HuH-7.5 (cell line): ENCODE results near the gene CXCR3.
"Not testable (repeated sequence)": the region's sequence is repeated elsewhere in the genome, so short reads cannot be mapped to it uniquely, and the experiment has no call there.

Experiments used
- DNase-seq: peaks from one replicate; pipeline ENCODE4 v3.0.0; 2011; ENCODE audit warnings: low spot score

Gene CXCR3

DNA sequence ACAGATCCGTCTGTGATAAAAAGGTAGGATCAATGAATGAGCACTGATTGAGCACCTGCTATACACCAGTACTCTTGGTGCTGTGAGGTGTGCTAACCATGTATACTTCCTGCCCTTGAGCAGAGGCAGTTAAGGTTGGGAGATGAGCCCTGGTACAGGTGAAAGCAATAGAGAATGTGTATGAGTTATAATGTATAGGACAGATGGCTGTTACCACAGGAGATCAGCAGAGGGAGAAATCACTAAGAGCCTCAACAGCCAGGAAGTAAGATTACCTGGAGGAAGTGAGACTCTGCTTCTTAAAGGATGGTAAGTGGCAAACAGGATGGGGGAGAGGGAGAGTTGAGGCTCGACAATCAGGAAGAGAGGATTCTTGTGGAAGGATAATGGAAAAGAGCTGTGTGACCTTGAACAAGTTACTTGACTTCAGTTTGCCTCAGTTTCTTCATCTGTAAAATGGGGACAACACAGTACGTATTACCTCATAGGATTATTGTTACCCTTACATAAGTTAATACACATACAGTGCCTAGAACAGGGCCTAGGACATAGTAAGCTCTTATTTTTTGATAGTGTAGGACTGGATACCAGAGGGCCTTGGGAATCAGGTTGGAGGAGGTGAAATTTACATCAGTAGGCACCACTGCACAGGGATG is 9.1 kb downstream of the CXCR3 start:
- DNase-seq: no peak

GRCh38 chrX:71607488-71607887 is 10.8 kb downstream of the CXCR3 start:
- DNase-seq: no peak

DNA sequence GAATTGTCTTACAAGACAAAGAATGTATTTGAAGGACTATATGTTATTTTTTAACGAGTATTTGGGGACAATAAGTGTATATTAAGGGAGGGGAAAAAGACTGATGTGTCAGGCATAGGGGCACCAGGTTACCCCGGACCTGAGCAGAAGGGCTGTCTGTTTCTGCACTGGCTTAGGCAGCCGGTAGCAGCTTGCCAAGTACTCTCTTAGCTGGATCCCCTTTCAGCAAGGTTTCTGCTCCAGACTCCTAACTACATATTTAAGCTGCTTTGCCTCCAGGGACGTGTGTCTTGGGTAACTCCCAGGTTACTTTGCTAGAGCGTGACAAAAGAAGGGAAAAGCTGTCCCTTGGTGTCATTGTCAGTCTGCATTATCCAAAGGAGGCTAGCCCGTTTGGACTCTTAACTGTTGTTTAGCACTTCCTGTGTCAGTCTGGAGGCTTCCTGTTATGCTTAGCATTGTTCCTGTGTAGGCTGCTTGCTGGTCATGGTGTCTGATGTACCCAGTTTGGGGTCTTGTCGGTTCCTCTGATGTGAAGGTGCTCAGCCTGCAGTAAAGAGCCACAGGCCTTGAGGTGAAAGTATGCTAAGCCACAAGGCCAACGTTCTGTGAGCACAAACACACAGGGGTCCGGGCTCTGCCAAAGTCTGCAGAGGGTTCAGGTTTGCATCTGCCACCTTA is 11.6 kb downstream of the CXCR3 start:
- DNase-seq: no peak

GRCh38 chrX:71604796-71605568 is 13.3 kb downstream of the CXCR3 start:
- DNase-seq: no peak

DNA sequence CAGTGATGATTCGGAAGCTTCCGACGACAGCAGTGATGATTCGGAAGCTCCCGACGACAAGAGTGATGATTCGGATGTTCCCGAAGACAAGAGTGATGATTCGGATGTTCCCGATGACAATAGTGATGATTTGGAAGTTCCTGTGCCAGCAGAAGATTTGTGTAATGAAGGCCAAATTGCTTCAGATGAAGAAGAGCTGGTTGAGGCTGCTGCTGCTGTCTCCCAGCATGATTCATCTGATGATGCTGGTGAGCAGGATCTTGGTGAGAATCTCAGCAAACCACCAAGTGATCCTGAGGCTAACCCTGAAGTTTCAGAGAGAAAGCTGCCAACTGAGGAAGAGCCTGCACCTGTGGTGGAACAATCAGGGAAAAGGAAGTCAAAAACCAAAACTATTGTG is 14.2 kb downstream of the CXCR3 start:
- DNase-seq: no peak

- DNase-seq: no peak
Observed at GRCh38 chrX:71603618-71604017, 14.7 kb downstream of the CXCR3 start.

- no peak for DNase-seq
Observed at GRCh38 chrX:71599965-71600364, 18.3 kb downstream of the CXCR3 start.

DNA sequence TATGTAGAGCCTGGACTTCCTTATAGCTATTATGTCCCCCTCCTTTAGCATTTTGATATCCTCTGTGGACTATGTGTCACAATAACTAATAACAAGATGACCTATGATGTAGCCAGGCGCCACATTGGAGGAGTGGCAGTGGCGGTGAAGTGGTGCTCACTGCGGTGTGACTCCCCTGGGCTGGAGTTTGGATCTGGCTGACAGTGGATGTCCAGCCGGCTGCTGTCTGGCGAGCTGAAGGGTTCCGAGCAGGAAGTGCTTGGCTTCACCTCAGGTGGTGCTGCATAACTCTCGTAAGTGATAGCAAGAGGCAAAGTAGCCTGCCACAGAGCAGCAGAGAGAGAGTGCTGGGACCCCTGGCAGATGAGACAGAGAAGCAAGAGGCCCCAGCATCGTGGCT is 25.1 kb downstream of the CXCR3 start:
- not testable (repeated sequence) for DNase-seq

DNA sequence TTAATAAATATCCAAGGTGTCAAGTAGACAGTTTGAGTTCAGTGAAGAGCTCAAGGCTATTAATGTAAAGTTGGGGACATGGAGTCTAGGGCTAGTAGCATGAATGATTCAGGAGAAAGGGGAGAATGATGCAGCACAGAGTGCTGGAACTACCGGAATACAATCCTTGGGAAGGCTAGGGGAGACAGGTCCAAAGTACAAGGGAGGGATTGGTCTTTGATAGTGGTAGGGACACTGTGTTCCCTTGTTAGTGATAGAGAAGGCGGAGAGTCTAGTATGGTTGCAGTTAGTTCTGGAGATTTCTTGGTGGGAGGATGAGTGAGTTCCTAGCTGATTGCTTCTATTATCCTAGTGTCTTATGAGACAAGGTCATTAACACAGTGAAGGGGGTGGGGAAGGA is 31.4 kb downstream of the CXCR3 start:
- no peak for DNase-seq

- DNase-seq: no peak
Observed at GRCh38 chrX:71581210-71581609, 37.1 kb downstream of the CXCR3 start.

GRCh38 chrX:71579990-71580380 is 38.3 kb downstream of the CXCR3 start:
- no peak for DNase-seq

GRCh38 chrX:71579136-71579989 is 38.9 kb downstream of the CXCR3 start:
- no peak for DNase-seq

DNA sequence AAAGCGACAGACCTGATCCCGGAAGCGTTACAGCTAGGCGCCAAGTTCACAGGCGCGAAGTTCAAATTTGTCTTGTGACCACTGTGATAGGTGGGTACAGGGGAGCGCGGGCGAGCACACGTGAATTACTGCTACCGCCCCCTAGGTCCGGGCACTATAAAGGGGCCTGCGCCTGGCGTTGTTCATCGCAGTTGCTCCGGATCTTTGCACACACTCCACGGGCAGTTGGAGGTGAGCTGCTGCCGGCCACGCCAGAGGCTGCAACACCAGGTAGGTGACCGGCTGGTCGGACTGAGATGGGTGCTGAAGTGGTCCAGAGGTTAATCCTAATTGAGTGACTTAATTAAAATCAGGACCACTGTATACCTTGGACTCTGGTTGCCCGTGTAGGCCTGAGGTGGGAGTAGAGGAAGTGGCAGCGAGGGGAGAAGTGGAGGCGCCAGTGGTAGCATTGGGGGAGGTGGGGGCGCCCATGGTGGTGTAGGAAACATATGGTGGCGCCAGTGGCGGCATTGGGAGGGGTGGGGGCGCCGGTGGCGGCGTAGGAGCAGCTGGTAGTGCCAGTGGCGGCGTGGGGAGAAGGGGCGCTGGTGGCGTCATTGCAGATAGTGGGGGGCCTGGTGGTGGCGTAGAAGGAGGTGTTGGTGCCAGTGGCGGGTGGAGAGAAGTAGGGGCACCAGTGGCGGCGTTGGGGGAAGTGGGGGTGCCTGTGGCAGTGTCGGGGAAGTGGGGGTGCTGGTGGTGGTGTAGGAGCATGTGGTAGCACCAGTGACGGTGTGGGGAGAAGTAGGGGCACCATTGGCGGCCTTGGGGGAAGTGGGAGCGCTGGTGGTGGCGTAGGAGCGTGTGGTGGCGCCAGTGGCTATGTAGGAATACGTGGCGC is 39.8 kb downstream of the CXCR3 start, which contains the start of gene GCNA:
GCNA (plus strand) TSS at position 185 of the 883 bp plus-strand sequence. CDS start 2,385 bp downstream, outside the sequence.
- DNase-seq: no peak

GRCh38 chrX:71577682-71578081 is 40.6 kb downstream of the CXCR3 start:
- DNase-seq: no peak

- no peak for DNase-seq
Observed at GRCh38 chrX:71573590-71573989, 44.7 kb downstream of the CXCR3 start.

GRCh38 chrX:71571390-71571789 is 46.9 kb downstream of the CXCR3 start:
- not testable (repeated sequence) for DNase-seq
